ENCODE data around the gene ZDHHC7. TPM values are rescaled to one million over a fixed set of nuclear protein-coding genes. Genes with fewer than 3 reads are reported as not detected.

ZDHHC7 gene
- total RNA-seq, 1 donor from 2014 or later = 37.1 TPM

DNA sequence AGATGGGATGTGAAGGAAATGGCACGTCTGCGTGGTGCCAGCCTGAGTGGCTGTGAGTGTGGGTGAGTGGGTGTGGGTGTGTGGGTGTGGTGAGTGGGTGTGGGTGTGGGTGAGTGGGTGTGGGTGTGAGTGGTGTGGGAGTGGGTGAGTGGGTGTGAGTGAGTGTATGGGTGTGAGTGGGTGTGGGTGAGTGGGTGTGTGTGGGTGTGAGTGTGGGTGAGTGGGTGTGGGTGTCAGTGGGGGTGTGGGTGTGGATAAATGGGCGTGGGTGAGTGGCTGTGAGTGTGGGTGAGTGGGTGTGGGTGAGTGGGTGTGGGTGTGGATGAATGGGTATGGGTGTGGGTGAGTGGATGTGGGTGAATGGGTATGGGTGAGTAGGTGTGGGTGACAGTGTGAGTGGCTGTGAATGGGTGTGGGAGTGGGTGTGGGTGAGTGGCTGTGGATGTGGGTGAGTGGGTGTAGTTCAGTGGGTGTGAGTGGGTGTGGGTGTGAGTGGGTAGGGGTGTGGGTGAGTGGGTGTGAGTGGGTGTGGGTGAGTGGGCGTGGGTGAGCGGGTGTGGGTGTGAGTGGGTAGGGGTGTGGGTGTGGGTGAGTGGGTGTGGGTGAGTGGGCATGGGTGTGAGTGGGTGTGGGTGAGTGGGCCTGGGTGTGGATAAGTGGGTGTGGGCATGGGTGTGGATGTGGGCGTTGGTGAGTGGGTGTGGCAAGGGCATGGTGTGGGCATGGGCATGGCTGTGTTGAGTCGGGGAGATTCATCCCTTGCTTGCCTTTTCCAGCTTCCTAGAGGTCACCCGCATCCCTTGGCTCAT lies 80.8 kb downstream of the ZDHHC7 start:
- intact Hi-C loops (cut with micrococcal nuclease) = no loop called here
- ATAC-seq = no peak
- peak; percentile 20 for DNase-seq

DNA sequence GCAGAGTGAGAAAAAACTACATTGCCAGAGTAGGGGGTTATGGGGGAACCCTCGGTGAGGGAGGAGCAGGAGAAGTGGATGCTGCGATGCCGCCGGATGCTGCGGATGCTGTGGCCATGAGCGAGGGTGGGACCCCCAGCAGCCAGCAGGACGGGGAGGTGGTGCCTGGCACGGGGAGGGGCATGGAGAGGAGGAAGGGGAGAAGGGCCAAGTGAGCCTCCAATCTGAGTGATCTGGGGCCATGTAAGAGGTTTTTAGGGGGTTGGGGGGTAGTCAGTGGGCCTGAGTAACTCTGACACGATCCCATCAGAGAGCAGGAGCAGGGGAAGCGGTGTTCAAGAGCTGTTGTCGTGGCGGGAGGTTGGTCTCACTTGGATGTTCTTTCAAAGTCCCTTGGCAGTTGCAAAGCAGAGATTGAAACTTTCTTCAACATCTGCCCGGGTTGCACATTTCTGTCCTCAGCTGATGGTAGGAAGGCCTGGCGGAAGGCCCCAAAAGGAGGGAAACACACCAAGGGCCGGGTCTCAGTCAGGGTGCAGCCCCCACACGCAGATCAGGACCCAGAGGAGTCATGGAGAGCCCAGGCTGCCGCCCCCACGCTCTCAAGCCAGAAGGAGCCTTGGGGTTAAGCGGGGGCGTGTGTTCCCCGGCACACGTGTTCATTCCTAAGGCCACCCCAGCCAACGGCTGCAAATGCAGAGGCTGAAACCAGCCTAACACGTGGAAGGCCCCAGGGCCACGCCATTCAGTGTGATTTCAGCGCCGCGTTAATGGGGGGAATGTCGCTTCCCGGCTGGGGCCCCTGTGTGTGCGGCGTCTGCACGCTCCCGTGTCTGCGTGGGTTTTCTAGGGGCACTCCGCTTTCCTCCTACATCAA lies 81.7 kb downstream of the ZDHHC7 start:
- peak; percentile 4 for ATAC-seq
- intact Hi-C loops (cut with micrococcal nuclease) = no loop called here
- peak; percentile 75 for DNase-seq

DNA sequence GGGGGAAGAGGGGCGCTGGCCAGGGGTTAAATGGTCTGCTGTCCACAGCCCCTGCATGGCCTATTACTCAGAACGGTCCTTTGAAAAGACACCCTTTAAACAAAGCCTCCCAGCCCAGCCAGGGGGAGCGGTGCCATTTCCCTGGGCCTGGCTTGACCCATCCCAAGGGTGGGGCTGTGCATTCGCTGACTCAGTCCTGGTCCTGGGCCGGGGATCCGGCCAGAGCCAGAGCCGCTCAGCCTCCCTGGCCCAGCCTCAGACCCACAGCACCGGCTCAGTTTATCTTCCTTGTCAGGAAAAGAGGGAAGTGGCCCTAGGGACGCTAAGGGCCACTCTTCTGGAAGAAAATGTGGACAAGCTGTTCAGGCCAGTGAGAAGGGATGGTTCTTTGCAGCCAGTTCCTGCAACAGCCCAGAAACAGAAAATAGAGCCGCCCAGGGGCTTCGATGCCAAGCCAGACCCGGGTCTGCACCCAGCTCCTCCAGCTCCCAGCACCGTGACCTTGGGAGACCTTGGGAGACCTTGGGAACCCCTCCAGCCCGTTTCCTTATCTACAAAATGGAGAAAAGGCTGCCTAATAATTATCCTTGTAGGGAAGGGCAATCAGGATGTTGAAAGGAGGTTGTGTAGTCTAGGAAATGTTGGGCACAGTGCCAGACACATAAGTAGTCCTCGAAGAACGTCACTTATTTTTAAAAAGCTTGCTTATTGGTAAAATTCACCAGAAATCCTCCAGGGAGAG lies 82.5 kb downstream of the ZDHHC7 start:
- DNase-seq = peak; percentile 90
- intact Hi-C loops (cut with micrococcal nuclease) = no loop called here

GRCh38 chr16:84927621-84928591 lies 83.4 kb downstream of the ZDHHC7 start:
- DNase-seq (peak; percentile 84), ATAC-seq (peak; percentile 29)
- intact Hi-C loops (cut with micrococcal nuclease) = no loop called here

More for the DNA sequence above, 82.5 kb downstream of the ZDHHC7 start:
- peak; percentile 77 for ATAC-seq

DNA sequence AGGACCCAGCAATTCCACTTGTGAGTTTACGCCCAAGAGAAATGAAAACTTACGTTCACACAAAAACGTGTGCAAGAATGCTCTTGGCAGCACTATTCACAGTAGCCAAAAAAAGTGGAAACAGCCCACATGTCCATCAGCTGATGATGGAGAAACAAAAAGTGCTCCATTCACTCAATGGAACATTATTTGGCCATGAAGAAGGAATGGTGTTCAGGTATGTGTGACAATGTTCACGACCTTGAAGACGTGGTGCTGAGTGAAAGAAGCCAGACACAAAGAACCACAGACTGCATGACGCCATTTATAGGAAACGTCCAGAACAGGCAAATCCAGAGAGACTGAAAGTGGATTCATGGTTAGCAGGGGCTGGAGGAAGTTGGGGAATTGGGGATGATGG lies 84.9 kb downstream of the ZDHHC7 start:
- DNase-seq (no peak), ATAC-seq (no peak)
- intact Hi-C loops (cut with micrococcal nuclease) = no loop called here

DNA sequence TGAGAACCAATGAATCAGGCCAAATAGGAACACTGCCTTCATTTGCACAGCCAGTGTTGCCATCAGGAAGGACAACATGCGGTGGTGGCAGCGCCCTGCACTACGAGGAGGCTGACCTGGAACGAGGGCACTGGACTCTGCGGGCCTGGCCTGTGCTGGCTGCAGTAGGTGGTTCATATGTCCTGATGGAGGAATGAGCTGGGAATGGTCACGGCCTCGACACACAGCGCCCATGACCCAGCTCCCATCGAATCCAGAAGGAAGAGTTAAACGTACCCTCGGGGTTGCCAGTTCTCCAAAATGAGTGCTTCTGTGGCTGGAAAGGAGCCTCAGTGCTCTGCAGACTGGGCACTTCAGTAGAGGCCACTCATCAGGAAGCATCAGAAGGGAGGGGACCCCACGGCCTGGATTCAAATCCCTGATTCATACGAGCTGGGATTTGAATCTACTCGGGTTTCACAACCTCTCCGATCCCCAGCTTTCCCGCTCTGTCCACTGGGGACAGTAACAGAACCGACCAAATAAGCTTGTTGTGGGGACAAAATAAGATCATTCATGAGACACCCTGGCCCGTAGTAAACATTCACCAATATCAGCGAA lies 85.5 kb downstream of the ZDHHC7 start:
- DNase-seq (no peak), ATAC-seq (no peak)
- intact Hi-C loops (cut with micrococcal nuclease) = no loop called here

DNA sequence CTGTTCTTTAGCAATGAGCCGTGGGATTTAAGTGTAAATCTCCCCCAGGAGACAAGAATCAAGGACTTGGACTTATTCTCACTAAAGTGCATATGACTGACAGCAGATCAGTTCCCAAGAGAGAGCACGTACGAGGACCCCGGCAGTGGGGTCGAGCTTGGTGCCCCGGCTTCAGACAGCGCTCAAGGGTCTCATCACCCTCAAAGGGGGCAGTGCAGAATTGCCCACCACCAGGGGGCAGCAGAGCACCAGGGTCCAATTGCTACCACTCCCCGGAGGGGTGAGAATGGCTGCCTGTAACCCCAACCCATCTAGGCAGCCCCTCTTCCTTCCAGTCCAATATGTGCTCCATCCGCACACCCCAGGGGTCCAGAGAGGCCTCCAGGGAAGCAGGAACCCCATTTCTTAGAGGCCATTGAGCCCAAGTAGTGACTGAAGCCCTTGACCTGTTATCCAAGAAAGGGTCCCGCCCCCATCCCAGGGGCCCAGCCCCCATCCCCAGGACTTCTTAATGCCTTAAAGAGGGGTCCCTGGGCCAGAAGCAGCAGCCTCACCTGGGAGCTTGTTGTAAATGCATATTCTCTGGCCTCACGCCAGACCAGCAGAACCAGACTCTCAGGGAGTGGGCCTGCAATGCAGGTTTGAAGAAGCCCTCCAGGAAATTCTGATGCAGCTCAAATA lies 86.1 kb downstream of the ZDHHC7 start:
- ATAC-seq (no peak), DNase-seq (peak; percentile 83)
- intact Hi-C loops (cut with micrococcal nuclease) = no loop called here

DNA sequence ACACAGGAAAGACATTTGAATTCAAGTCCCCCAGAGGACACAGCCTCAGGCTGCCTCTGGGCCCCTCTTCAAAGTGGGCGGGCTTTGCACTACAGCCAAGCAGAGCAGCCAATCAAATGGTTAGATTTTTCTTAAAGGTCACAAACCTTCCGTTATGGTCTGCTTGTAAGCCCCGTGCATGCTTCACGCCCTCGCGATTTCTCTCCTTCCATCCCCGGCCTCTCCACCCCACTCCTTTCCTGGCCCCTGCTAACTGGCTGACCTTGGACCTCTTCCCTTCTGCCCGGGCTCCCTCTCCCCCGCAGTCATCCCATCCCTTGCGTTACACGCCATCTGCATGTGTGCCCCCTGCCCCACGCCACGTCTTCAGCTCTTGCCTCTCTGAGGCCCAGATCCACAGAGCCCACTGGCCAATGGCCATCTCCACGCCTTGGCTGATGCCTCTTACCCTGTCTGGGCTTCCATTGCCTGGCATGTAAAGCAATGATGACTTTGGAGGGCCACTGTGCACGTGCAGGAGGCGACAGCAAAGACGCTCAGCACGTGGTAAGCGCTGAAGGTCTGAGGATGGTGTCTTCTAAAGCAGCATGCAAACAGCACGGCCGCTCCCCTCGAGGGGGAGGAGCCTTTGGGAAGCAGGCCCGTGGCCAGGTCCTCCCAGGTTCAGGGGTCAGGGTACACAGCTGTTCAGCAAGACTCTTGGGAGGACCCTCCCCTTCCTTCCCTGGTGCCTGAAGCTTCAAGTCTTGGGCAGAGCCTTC lies 86.8 kb downstream of the ZDHHC7 start:
- intact Hi-C loops (cut with micrococcal nuclease) = no loop called here
- peak; percentile 82 for DNase-seq
- ATAC-seq = peak; percentile 34

Other genes starting within 250 kb of the ZDHHC7 start
- gene CRISPLD2, start 191.6 kb downstream of the ZDHHC7 start, total RNA-seq = 29.1 TPM
- 9.5 TPM for gene KIAA0513, start 16.3 kb upstream of the ZDHHC7 start, total RNA-seq
- not detected for gene CIBAR2, start 100.9 kb upstream of the ZDHHC7 start, total RNA-seq